HL-60/S4 treated with retinoic acid at 250 ng/mL for 4 days and 3 days (cell line): ENCODE data around the gene FAM13B.
"Not testable (repeated sequence)": the region's sequence is repeated elsewhere in the genome, so short reads cannot be mapped to it uniquely, and the experiment has no call there.

Experiments used
- in situ Hi-C: fragments of 300-500 bp; cut with MboI; formaldehyde crosslinking; loops from 2 replicates; pipeline ENCODE4 v1.7.0; 2022; ENCODE audit warnings: low sequenced_read_pairs

FAM13B gene

DNA sequence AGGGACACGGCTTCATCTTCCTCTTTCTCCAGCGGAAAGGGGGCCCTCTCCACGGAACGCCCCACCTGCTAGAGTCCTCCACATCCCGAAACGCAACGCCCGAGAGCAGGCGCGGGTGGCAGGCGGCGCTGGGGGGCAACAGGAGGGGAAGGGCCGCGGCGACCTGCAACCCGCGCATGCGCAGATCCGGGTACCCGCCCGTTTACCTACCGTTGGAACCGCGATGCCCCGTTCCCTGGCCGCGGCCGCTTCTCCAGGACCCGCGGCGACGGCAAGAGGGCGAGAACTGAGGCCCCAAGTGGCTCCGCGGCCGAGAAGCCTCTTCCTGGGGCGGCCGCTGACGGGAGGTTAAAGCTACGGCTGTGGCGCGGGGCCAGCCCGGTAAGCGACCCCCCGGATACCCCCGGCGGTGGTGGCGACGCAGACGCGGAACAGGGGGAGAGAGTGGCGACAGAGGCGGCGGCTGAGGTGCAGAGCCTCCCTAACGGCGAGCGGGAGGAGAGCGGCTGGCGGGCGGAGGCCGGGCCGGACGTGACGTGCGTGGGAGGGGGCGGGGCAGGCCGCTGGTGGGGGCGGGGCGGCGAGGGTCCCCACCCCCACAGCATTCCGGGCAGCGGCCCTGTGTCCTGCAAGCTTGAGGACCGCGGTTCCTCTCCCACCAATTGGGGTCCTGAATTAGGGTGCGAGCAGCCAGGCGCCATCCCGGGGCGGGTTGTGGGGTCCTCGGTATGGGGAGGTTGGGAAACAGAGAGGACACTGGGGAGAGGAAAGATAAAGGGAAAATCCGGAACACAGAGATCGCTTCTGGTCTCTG lies at the start of gene FAM13B:
Gene FAM13B (minus strand): TSS at position 508 of the 814 bp plus-strand sequence. CDS start 13,968 bp downstream, outside the sequence.
- in situ Hi-C loops, result no loop called here

DNA sequence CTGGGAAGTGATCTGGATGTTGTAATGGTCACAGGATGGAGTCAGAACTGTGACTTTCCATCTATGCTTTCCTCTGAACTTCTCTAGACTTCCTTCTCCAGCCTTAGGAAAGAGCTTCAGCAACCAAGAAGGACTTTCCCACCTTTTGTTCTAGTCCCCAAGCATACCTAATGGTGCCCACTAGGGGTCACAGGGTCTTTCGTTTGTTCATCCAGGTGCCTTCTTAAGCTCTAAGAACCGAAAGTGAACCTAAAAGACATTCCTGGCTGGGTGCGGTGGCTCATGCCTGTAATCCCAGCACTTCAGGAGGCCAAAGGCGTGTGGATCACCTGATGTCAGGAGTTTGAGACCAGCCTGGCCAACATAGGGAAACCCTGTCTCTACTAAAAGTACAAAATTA lies 49.2 kb upstream of the FAM13B start:
- in situ Hi-C loops, result no loop called here

DNA sequence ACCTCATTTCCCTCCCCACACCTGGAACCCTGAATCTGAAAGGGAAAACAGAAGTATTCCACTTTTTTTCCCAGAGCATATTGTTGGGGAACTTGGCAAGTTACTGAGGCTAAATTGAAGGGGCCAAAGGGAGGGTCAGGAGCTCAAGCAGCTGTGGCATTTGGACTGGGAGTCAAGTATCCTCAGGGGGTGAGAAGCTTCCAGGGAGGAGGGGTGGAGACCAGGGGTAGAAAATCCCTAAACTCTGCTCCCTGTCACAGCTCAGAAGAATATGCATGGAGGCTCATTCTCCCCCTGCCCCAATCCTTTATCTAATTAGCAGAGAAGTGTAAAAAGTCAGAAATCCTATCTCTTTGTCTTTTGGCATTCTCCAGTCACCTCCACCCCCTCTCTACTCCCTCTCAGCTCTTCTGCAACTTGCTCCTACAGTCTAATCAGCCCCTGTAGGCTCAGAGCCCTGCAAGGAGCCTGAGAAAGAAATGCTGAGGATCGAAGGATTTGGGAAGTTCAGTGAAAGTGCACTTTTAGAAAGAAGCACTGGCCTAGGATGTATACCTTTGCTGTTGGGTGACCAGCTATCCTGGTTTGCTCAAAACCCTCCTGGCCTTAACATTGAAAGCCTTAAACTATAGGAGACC lies 45.2 kb upstream of the FAM13B start:
- in situ Hi-C loops, result no loop called here

DNA sequence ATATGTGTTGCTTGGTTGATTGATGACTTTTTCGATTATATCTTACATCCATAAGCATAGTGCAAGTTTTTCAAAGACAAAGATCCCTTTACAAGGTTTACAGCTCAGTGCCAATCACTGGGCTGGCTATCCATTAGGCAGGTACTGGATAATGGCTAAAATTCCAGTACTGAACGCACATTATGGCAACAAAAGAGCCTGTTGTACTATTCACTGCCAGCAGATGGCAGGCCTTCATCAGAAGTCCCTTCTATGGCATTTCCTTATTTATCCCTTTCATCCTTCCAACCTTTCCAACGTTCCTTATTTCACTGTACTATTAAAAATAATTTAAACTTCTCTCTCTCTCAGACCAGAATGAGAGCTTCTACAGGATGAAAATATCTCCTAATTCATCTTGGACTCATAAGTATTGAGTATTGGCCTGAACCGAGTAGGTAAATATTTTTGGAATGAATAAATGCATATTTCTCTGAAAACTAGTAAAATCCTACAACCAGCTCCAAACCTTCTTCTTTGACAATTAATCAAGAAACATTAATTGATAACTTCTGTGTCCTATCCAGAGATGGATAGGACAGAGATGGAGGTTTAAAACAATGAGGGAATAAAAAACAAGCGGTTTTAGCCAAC lies 44.3 kb upstream of the FAM13B start:
- in situ Hi-C loops, result no loop called here

DNA sequence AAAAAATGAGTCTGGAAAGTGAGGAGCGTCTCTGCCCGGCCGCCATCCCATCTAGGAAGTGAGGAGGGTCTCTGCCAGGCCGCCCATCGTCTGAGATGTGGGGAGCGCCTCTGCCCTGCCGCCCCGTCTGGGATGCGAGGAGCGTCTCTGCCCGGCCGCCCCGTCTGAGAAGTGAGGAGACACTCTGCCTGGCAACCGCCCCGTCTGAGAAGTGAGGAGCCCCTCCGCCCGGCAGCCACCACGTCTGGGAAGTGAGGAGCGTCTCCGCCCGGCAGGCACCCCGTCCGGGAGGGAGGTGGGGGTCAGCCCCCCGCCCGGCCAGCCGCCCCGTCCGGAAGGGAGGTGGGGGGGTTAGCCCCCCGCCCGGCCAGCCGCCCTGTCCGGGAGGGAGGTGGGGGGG lies 37.1 kb upstream of the FAM13B start:
- in situ Hi-C loops, result not testable (repeated sequence)

DNA sequence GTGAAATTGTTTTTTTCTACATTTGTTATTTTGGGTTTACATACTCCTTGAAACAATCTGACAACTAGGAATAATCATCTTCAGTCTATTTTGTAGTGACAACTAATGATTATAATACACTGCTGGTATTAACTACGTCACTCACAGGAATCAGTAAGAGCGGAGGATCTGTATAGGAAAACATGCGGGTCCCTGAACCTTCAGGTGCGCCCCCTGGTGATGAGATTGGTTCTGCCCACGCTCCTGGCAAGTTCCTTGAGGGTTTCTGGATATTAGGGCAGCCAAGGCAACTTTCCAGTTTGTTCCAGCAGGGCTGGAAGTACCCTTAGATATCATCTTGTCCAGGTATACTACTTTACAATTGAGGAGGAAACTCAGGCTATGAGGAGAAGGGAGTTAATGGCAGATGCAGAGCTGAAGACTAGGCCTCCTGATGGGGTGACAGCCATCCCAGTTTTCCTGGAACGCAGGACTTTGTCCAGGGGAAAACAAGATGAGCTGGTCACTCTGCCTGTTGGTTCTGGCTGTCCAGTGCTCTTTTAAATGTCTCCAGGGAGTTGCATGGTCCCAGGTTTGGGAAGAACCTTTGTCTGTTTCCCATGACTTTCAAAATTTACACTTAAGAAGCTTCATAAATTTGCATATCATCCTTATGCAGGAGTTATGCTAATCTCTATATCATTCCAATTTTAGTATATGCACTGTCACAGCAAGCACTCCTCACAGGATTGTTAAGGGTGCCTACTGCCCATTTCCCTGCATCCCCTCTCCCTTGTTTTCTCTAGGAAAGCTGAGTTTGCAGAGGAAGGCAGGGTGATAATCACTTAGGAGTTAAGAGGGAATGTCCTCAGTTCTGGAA lies 36.1 kb upstream of the FAM13B start:
- in situ Hi-C loops, result no loop called here

DNA sequence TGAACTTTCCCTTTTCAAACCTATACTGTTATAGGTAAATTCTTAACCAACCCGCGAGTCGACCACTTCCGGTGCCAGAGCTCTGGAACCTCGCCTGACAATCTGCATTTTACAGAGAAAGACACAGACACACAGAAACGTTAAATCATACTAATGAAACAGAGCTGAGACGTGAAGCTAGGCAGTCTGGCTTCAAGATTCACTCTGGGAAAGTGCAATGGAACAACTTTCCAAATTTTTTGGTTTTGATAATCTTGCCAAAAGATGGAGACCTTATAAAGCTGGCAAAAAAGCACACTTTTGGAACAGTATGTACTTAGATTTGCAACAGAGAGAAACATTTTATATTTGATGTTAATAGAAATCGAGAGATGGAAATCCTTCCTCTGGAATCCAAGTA lies 35.1 kb upstream of the FAM13B start:
- in situ Hi-C loops, result no loop called here

DNA sequence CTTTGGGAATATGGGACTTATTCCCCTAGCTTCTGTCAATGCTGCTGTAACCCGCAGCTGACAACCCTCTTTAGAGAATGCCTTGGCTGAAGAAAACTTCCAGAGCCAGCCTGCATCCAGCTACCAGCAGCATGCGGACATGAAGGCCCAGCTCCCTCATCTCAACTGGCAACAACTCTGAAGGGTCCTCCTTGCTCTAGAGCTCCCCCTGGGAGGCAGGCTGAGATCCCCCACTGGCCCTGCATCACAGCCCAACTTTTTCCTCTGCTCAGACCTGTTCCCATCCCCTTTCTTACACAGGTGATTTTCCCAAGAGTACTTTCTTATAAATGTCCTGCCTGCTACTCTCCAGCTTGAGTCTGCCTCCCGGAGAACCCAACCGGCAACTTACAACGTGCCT lies 32.2 kb upstream of the FAM13B start:
- in situ Hi-C loops, result no loop called here

DNA sequence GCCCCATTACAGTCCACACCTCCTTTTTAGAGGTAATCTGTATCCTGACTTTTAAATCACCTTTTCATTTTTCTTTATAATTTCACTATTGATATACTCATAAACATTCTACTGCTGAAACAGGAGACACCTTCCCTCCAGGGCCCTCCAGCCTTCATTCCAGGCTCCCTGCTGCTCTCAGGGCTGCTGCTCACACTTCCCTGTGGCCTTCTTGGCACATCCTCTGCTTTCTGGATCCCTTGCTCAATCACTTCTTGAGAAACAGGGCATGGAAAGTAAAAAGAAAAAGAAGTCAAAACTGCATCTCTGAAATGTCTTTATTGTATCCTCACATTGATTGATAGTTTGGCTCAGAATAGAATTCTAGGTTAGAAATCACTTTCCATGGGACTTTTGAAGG lies 31.6 kb upstream of the FAM13B start:
- in situ Hi-C loops, result no loop called here

DNA sequence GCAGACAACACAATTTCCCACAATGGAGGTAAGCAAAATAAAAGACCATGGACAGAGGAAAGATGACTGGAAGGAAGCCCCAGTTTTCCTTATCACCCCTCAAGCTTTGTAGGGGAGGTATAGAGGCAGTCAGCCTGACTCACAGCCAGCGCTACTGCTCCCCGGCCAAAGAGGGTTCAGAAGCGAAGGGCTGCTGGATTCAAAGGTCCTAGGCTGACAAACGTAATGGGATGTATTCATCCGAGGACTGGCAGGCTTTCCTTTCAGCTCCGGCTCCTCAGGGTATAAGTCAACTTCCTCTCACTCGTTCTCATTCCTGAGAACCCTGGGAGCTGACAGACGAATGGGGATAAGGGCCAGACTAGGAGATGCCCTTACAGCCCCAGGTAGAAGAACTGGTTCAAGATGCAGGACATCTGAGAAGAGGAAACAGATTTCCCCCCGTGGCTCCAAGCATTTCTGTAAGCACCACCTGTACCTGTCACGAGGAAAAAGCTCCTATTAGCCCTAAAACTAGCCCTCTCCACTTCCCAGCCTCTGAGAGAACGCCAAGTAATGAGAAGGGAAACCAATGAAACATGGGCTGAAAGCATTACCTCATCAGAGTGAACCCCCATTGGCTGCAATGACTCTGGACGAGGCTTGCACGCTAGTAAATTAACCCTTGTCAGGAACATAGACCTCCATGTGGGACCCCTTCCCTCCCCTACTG lies 22.1 kb upstream of the FAM13B start:
- in situ Hi-C loops, result no loop called here

DNA sequence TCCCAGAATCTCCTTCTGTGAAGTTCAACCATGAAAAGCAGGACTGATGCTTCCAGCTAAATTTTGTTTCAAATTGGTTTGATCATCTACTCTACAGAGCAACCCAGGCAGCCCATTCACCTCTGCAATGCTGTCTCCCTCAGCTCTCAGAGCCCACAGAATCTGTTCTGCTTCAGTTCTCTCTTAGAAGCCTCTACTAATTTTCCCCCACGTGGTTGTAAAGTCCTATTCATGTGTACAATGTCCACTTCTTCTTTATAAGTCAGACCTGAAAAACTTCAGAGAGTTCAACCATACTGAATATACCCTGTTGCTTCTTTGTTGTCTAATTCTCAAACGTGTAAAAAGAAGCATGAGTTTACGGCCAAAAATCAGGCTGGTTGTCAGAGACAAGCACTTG lies 21.3 kb upstream of the FAM13B start:
- in situ Hi-C loops, result no loop called here

DNA sequence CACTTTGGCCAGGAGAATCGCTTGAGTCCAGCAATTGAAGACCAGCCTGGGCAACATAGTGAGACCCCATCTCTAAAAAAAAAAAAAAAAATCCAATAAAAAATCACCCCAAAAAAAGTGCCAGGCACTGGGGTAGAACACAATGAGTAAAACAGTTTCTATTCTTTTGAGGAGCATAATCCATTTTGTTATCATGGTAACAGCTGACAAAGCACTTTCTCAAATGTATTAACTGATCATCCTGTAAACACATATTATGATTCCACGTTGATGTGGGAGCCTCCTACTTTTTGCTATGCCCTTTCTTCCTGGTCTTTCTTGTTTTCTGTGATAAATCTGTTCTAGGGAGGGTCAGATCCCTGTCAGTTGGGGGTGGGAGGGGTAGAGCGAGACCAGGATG lies 20.7 kb upstream of the FAM13B start:
- in situ Hi-C loops, result no loop called here

DNA sequence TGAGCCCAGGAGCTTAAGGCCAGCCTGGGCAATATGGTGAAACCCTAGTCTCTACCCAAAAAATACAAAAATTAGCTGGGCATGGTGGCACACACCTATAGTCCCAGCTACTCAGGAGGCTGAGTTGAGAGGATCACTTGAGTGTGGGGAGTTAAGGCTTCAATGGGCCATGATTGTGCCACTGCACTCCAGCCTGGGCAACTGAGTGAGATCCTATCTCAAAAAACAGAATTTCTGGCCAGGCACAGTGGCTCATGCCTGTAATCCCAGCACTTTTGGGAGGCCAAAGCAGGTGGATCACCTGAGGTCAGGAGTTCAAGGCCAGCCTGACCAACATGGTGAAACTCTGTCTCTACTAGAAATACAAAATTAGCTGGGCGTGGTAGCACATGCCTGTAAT lies 19.8 kb upstream of the FAM13B start:
- in situ Hi-C loops, result not testable (repeated sequence)

DNA sequence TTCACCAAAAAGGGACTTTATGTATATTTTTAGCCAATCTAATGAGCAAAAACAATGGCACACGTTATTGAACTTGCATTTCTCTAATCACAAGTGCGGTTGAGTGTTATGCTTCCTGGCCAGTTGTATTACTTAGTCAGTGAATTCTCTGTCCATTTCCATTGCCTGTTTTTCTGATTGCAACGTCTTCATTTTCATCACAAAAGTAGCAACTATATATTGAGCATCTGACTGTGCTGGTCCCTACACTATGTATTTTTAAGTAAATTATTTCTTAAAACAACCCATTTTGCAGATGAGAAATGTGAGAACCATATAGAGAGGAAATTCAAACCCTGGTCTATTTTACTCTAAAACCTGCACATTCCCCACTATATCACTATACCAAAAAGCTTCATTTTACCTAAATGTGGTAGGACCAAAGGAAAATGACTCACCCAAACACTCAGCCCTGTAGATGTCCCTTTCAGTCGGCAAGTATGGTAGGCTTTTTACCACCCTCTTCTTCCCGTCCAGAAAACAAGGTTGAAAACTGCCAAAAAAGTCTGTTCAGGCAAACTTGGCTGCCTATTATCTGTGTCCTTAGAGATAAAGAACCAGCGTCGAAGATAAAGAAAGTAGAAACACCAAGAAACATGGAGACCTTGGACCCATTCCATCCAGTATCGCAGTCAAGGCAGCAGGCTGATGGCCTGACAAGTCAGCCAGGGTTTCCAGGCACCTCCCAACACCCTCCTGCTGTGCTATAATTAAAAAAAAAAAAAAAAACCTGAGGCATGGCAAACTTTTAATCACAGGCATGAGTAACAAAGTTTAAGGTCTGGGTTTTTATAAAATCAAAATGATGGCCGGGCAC lies 18.8 kb upstream of the FAM13B start:
- in situ Hi-C loops, result no loop called here

DNA sequence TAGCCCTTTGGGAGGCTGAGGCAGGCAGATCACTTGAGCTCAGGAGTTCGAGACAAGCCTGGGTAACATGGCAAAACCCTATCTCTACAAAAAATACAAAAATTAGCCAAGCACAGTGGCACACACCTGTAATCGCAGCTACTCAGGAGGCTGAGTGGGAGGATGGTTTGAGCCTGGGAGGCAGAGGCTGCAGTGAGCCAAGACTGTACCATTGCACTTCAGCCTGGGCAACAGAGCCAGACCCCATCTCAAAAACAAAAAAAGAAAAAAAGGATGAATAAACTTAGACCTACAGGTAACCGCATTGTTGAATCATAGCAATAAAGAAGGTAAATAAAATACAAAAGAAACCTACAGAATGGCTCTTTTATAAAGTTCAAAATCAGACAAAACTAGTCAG lies 12.4 kb upstream of the FAM13B start:
- in situ Hi-C loops, result not testable (repeated sequence)

DNA sequence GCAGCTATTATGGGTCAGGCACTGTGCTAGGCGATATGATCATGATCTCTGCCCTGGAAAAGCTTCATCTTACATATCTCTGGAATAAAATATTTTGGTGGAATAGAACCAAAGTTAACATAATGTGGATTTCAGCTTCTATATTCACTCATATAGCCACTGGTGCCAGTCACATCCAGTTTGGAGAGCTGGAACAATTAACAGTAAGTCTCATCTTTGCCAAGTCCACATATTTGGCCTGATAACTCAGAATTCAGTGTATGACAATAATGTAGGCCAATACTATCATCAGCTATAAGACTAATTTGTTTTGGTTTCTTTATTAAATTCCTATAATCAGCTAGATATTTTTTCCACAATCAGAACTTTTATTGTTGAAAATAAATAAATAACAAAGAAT lies 5.9 kb upstream of the FAM13B start:
- in situ Hi-C loops, result no loop called here

DNA sequence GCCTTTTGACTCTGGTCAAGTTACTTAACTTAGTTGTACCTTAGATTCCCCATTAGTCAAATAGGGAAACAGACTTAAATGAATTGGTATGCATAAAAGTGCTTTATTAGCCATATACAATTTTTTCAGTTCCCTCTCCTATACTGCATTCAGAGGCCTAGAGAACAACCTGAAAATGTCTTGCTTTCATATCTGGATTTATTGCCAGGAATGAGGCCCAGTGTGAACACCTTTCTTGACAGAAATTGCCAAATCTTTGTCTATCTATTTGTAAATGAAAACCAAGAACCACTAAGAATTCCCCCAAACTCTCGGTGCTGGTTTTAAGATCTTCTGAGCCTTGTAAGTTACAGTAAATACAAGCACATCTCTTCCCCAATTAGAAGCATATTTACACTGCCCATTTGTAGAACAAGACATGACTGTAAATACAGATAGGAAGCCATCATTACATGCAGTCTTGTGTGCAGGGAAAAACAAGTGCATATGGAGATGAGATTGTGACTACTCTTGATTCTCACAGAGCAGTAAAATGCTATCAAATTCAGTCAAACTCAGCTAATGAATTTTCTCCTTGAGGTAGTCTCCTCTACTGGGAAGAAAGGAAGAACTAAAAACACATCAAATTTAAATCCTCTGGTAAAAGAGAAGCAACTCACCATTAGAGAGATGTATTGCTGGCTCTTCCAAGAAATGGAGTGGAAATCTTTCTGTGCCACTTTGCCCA lies 5.2 kb upstream of the FAM13B start:
- in situ Hi-C loops, result no loop called here

DNA sequence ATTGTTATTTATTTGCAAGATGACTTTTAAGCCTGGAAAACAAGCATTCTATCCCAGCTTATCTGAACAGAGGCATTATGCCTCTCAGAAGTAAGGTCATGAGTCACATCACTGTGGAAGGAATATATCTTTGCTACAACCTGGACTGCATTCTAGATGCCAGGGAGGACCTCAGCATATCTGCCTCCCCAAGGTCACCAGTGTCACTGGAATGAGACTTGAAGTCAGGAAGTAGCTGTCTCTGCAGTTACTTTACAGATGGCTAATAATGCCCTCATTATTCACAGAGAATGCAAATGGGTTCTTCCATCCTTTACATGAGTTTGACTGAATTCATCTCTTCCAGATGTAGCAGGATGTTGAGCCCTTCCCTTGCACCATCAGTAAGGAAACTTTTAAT lies 4.4 kb upstream of the FAM13B start:
- in situ Hi-C loops, result no loop called here
